ENCODE data around the gene SELENBP1.

- TF ChIP-seq MAX (IDR thresholded peaks at IDR 0.05): no peak
- no peak for TF ChIP-seq YY1 (IDR thresholded peaks at IDR 0.05; ENCODE audit: low read depth)
- no peak for TF ChIP-seq TCF12 (IDR thresholded peaks at IDR 0.05; ENCODE audit: low read depth)
- no peak for TF ChIP-seq EP300 (IDR thresholded peaks at IDR 0.05; ENCODE audit: borderline replicate concordance)
- TF ChIP-seq CREB1 (IDR thresholded peaks at IDR 0.05; ENCODE audit: low read depth): no peak
- no peak for TF ChIP-seq EGR1 (IDR thresholded peaks at IDR 0.05)
- no peak for TF ChIP-seq CEBPB (IDR thresholded peaks at IDR 0.05)
- no peak for TF ChIP-seq RAD21 (IDR thresholded peaks at IDR 0.05; ENCODE audit: low read depth)
- TF ChIP-seq TAF1 (IDR thresholded peaks at IDR 0.05; ENCODE audit: low read depth): no peak
- no peak for TF ChIP-seq ZBTB7A (IDR thresholded peaks at IDR 0.05; ENCODE audit: low read depth)
- no peak for TF ChIP-seq TEAD4 (IDR thresholded peaks at IDR 0.05)
- no peak for TF ChIP-seq USF1 (IDR thresholded peaks at IDR 0.05)
- TF ChIP-seq REST (IDR thresholded peaks at IDR 0.05; ENCODE audit: low read depth): no peak
- TF ChIP-seq FOXM1 (IDR thresholded peaks at IDR 0.05; ENCODE audit: borderline replicate concordance, low read depth): no peak
Measured at GRCh38 chr1:151367658-151368392, 4.7 kb downstream of the SELENBP1 start.
